Stimulated activated naive CD4-positive, alpha-beta T cell (primary cell): ENCODE data around the gene RWDD2A.

ENCODE experiments used
- DNase-seq, 6 experiments: peaks; one replicate each; lab custom pipeline; 2025; lab: John Stamatoyannopoulos, UW

RWDD2A gene

DNA sequence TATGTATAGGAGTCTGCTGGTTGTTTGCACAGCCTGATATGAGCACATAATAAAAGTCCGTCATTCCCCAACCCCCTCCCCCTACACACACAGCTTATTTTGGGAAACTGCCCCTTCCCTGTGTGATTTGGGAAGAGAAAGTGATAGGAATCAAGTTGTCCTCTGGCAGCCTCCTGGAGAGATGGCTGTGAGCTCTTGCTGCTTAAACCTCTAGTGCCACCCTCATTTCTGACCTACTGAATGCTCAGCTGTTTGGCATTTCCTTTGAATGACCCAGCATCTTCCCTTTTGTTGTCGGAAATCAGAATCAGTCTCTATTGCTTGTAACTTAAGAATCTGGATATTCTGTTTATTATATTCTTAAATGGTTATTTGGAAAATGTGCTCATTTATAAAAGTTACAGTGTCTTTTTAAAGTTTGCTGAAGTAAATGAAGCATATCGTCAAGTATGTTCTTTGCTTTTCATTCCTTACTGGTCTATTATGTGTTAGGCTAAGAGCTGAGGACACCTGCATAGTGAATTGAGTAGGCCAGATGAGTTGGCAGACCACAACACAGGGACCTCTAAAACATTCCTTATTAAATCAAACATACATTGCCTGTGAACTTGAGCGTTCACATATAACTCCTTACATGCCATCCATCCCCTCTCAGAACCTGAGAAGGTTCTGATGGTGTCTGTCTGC, 5.5 kb downstream of the RWDD2A start:
- DNase-seq: no peak

GRCh38 chr6:83199173-83199862, 6.2 kb downstream of the RWDD2A start:
- no peak for DNase-seq

DNA sequence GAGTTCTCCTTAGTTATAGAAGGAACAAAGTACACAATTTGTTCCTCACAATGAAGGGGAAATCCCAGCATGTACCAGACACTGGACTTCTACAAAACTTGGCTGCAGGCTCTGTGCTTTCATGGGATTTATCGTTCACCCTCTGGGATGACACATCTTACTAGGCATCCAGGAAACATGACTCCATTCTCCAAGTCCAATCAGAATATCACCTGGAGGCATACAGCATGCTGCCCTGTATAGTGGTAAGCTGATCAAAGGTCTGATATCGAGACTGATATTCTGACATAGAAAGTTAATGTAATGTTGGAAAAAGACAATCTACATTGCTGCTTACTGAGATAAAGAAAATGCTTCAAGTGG, 6.7 kb downstream of the RWDD2A start:
- no peak for DNase-seq

DNA sequence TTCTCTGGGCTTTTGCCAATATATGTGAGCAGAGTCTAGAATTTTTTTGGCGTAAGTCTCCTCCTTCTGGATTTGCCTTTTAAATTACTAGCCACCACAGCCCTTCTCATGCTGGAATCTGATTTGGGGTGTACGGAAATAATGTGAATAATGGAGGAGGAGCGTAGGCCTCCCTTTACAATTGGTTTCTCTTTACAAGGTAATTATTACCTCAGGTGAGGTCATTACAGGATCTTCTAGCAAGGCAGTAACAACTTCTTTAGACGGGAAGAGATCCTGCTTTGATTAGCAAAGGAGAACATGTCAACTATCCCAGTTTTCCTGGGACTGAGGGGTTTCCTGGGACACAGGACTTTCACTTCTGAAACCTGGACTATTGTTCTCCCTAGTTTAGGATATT, 8.9 kb downstream of the RWDD2A start:
- DNase-seq: no peak

DNA sequence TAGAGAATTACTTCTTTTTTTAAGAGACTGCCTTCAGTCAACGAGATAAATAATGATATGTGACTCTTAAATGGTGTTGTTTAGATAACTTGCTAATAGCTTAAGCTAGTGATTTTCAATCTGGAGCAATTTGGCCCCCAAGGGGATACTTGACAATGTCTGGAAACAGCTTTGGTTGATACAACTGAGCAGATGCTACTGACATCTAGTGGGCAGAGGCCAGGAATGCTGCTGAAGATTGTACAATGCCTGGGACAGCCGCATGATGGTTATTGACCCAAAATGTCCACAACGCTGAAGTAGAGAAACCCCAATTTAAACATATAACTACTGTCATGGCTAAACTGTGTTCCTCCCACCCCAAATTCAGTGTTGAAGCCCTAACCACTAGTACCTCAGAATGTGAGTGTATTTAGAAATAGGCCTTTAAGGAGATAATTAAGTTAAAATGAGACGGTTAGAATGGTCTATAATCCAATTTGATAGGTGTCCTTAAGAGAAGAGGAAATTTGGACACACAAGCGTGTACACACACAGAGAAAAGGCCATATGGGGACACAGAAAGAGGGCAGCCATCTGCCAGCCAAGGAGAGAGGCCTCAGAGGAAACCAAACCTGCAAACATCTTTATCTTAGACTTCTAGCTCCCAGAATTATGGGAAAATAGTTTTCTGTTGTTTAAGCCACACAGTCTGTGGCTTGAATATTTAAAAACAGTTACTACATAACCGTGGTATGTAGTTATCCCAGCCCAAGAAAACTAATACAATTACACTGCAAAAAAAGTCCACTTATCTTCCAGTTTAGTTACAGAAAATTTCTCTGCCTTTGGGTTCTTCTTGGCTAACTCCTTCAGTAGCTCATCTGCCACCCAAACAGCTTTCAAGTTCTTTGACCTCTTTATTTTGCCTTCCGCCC, 22.2 kb downstream of the RWDD2A start:
- peak in 5 of 6 experiments; percentile 17 to 58 (median 31) for DNase-seq

- DNase-seq: no peak
Measured at GRCh38 chr6:83216806-83217205, 23.6 kb downstream of the RWDD2A start.

DNA sequence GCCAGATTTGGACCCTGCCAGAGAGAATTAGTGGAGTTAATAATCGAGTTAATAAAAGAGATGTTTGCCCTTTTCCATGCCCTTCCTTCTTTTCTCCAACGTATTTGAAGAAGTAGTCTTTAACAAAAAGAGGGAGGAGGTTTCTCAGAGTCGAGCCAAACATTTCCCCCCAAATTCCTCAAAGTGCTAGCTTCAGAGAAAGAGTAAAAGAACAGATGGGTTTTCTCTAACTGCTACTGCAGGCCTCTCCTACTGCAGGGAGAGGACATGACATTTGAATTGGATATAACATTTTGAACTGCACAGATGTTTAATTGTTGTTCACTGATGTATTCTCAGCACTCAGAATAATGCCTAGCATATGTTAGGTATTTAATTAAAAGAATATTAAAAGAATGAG, 25.5 kb downstream of the RWDD2A start:
- no peak for DNase-seq

GRCh38 chr6:83220121-83220520, 27.0 kb downstream of the RWDD2A start:
- DNase-seq: no peak

GRCh38 chr6:83221276-83221675, 28.1 kb downstream of the RWDD2A start:
- DNase-seq: no peak

GRCh38 chr6:83221889-83222479, 28.8 kb downstream of the RWDD2A start:
- DNase-seq: peak in 1 of 6 experiments; percentile 5

DNA sequence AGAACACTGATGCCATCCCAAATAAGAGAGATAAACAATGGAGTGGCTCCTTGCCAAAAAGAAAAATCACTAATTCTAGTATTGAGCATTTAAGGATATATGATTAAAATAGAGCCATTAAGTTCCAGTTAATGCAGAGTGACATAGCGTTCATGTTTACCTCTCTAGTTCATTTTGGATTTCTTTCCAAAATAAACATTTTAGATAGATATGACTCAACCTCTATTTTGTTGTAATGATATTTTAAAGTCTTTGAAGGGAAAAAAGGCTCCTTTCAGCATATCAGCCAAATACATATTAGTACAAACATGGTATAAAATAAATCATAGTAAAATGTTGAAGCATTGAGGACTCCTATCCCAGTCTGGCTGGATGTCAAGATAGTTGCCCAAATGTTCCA, 33.4 kb downstream of the RWDD2A start:
- DNase-seq: no peak

DNA sequence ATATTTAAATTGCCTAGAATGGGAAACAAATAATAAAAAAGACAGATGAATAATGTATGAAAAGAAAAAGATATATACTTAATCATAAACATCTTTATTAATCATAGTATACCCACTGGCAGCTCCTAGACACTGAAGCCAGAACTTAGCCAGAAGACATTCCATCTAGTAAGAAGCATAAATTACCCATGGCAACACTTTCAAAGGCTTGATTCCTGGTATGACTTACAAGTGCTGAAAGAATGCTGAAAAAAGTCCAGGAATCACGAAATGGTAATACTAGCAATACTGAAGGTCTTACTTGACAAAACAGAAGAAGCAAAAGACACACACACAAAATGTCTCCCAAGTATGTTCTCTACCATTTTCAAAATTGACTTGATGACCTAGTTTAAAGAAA, 38.0 kb downstream of the RWDD2A start:
- DNase-seq: no peak

DNA sequence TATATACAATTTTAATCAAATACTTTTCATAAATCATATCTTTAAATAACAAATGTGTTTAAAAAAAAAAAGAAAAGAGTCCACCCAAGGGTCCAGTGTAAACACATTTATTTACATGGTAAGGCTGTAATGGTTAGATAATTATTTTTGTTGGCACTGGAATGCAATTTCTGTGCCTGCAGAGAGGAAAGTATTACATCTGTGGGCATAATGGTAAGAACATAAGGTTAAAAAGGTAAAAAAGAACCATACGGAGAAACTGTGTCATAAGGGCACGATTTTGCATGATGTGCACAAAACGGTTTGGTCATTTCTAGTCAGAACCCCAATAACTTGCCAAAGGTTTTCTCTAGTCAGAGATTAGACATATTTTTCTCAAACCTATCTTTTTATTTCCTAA, 54.3 kb downstream of the RWDD2A start:
- DNase-seq: no peak
